Activated naive CD8-positive, alpha-beta T cell (primary cell): ENCODE results near the gene ADORA1.

Experiments used
- H3K27ac Mint-ChIP-seq: one replicate; pipeline ENCODE4 v1.8.0; 2021; ENCODE audit warnings: mixed read lengths
- H3K27me3 Mint-ChIP-seq: one replicate; pipeline ENCODE4 v1.8.0; 2021; ENCODE audit warnings: mixed read lengths
- H3K36me3 Mint-ChIP-seq: one replicate; pipeline ENCODE4 v1.8.0; 2021; ENCODE audit warnings: mixed read lengths
- H3K4me1 Mint-ChIP-seq: one replicate; pipeline ENCODE4 v1.8.0; 2021; ENCODE audit warnings: low read depth, mixed read lengths
- H3K4me3 Mint-ChIP-seq: one replicate; pipeline ENCODE4 v1.8.0; 2021; ENCODE audit warnings: mild to moderate bottlenecking, mixed read lengths
- H3K9me3 Mint-ChIP-seq: one replicate; pipeline ENCODE4 v1.8.0; 2021; ENCODE audit warnings: low read depth, mixed read lengths

Gene ADORA1

DNA sequence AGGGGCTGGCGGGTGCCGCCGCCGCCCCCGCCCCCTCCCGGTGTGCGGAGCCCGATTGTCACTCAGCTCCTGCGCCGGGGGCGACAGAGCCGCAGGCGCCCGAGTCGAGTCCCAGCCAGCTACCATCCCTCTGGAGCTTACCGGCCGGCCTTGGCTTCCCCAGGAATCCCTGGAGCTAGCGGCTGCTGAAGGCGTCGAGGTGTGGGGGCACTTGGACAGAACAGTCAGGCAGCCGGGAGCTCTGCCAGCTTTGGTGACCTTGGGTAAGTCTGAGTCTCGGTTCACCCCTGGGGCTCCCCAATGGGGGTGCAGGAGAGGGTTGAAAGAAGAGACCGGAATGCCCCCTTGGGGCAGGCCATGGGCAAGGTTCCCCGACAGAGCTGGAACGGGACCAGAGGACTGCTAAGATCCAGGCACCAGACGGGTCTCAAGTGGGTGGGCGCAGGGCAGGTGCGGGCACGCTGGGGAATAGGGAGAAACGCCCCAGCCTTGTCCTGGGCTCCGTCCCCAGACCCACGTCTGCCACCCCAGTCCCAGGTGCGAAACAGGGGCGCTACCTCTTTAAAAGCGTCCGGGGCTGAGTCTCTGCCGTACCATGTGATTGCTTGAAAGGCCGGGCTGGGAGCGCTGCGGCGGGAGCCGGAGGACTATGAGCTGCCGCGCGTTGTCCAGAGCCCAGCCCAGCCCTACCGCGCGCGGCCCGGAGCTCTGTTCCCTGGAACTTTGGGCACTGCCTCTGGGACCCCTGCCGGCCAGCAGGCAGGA lies at the start of gene ADORA1:
Gene ADORA1, plus strand, starts transcription at position 61 of the 765 bp plus-strand sequence. CDS start 1,116 bp downstream, outside the sequence.
- Mint-ChIP-seq H3K4me3 (peak within 1 kb of the TSS; percentile 62), H3K27me3 (peaks cover 27% of the 10 kb centered on the region), H3K9me3 (no peaks in the 10 kb centered on the region), H3K36me3 (no peaks in the 10 kb centered on the region), H3K27ac (no peak within 1 kb of the TSS), H3K4me1 (peaks cover 12% of the 10 kb centered on the region)

DNA sequence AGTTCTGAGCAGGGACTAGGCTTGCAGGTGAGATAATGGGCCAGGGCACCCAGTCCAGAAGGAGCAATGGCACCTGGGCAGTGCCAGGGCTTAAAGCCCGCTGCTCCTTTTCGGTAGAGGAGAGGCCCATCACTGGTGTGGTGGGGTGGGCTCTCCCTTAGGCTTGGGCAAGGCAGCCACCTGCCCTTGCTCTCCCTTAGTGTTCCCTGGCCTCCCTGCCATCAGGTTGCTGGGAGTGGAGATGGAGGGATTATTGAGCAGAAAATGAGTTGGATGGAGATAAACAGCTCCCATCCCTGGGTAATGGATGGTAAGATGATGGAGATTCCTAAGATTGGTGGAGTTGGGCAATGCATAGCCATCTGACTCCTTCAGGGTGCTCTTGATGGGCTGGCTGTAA lies 49.6 kb upstream of the ADORA1 start:
- Mint-ChIP-seq H3K4me1 (peaks cover 6% of the 10 kb centered on the region), H3K9me3 (no peaks in the 10 kb centered on the region), H3K27me3 (peaks cover 34% of the 10 kb centered on the region), H3K27ac (no peak overlapping the region), H3K36me3 (peaks cover 2% of the 10 kb centered on the region), H3K4me3 (no peak overlapping the region)

DNA sequence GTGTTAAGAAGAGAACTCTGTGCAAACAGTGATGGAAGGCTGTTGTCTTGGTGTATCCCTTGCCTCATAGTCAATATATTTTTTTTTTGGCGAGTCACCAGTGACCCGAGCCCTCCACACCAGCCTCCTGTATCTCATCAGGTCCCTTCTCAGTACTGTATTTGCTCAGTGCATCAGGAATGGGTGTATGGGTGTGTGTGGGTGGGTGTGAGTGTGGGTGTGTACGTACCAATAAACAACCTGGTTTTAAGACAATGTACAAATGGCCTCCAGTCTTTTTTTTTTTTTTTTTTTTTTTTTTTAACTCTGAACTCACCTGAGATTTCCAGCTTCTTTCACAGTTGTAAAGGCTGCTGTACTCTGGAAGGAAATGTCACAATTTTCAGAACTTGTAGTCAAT lies 49.0 kb upstream of the ADORA1 start:
- Mint-ChIP-seq H3K9me3 (no peaks in the 10 kb centered on the region), H3K36me3 (no peaks in the 10 kb centered on the region), H3K27me3 (peaks cover 30% of the 10 kb centered on the region), H3K4me3 (no peak overlapping the region), H3K4me1 (peaks cover 6% of the 10 kb centered on the region), H3K27ac (no peak overlapping the region)

DNA sequence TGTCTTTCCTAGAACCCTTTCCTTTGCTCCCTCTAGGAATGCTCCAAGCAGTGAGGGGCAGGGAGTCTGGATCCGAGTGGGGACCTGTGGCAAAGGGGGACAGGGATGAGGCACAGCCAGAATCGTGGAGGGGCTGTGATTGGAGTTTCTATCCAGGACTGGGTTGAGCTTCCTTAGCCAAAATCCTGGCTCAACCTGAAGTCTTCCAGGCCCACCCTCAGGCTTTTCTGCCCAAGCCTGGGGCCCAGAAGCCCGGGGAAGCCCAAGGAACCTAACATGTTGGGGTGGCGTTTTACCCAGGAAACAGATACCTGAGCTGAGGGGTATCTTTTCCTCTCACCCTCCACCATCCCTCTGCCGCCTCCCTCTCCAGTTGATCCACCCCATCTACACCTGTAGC lies 47.1 kb upstream of the ADORA1 start:
- H3K27me3 Mint-ChIP-seq = peaks cover 22% of the 10 kb centered on the region
- H3K4me3 Mint-ChIP-seq = no peak overlapping the region
- H3K36me3 Mint-ChIP-seq = no peaks in the 10 kb centered on the region

DNA sequence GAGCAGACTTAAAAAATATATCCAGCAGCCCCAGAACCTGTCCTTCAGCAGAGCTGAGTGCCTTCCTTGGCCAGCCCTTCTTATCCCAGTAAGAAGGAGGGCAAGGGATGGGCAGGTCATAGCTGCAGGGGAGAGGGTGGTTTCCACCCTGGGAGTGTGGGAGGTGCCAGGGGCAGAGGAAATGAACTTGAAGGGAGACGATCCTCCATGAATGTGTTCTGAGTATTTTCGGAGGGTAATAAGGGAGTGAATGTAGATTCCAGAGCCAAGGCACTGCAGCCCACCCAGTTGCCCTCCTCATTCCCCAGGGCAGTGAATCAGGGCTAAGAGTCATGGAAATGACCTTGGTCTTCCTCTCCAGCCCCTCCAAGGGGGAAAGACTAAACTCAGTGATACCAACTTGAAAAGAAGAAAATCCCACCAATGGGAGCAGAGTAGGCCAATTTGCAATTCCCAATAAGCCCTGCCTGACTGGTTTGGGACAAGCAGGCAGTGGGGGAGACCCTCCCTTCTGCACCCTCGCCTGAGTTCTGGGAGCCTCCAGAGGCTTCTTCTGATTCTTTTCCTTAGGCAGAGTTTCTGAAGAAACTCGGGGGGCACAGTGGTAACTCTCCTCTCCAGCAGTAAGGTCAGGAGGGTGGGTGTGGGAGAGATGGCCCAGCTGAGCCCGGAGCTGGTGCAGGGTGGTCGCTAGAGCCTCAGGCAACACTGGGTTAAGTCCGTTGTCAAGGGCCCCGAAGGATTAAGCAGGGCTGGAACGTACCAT lies 45.9 kb upstream of the ADORA1 start:
- Mint-ChIP-seq H3K27ac (no peak overlapping the region), H3K27me3 (peaks cover 18% of the 10 kb centered on the region), H3K36me3 (no peaks in the 10 kb centered on the region), H3K9me3 (no peaks in the 10 kb centered on the region), H3K4me3 (no peak overlapping the region), H3K4me1 (no peaks in the 10 kb centered on the region)

More for the DNA sequence above, 47.1 kb upstream of the ADORA1 start:
- no peak overlapping the region for H3K27ac Mint-ChIP-seq
- H3K4me1 Mint-ChIP-seq = peaks cover 3% of the 10 kb centered on the region
- no peaks in the 10 kb centered on the region for H3K9me3 Mint-ChIP-seq

DNA sequence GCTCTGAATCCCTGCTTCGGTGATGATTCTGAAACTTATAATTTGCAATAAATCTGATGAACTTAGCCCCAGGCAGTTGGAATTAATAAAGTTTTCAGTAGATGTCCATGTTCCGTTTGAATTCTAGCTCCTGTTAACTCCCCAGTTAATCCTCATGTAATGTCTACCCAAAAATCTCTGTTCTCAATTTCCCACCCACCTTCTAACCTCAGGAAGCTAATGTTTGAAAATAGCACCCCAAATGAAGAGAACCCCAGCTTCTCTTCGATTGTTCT lies 45.4 kb upstream of the ADORA1 start:
- Mint-ChIP-seq H3K27me3 (peaks cover 17% of the 10 kb centered on the region), H3K9me3 (no peaks in the 10 kb centered on the region), H3K27ac (no peak overlapping the region), H3K36me3 (no peaks in the 10 kb centered on the region), H3K4me3 (no peak overlapping the region), H3K4me1 (no peaks in the 10 kb centered on the region)

DNA sequence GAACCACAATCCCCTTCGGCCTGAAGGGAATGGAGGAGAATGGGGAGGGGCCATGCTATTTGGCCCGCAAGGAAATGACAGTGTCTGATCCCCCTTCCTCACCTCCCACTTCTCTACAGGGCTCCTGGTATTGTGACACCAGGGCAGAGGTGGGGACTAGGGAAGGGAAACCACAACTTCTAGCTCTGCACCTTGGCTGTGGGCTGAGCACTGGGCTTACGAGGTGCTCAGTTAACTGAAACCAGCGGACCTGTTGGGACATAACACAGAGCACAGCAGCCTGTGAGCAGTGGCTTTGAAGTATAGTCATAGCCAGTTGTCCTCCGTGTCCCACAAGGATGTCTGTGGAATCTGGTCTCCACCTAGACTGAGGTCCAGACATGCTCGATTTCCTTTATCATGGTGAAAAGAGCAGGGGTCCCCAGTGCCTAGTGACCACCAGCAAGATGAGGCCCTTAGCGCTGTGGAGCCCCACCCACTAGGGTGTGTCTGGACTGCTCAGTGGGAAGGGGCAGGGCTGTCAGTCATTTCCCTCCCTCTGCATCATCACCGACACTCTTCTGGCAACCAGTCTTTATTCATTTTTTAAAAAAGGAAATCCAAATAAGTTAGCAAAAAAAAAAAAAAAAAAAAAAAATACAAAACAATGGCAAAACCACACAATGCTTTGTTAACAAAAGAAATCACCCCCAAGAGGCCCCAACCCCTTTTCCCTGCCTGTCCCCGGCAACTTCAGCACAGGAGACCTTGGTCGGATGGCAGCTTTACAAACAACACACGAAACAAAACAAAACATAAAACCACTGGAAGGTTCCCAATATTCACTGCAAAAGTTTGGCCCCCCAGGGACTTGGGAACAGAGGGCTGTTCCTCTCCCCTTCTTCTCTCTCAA lies 44.7 kb upstream of the ADORA1 start:
- no peaks in the 10 kb centered on the region for H3K9me3 Mint-ChIP-seq
- H3K4me3 Mint-ChIP-seq = no peak overlapping the region
- peaks cover 13% of the 10 kb centered on the region for H3K27me3 Mint-ChIP-seq
- no peak overlapping the region for H3K27ac Mint-ChIP-seq
- no peaks in the 10 kb centered on the region for H3K36me3 Mint-ChIP-seq
- no peaks in the 10 kb centered on the region for H3K4me1 Mint-ChIP-seq

DNA sequence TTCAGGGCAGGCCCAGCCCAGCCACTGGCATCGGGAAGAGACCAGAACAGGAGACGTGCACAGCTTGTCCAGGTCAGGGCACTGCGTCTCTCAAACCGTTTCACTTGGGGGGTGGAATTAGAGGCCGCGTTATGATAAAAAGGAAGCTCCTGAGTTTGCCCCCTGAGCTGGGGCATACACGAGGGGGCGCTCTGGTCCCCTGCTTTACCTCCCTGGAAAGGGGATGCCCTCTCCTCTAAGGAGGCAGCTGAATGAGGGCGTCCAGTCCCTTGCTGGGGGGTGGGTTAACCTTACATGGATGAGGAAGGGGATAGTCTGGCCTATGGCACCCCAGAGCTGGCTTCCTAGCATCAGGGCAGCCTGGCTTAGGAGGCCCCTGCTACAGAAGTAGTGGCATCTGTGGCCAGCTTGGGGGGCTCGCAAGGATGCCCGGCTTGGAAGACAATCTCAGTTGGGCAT lies 44.0 kb upstream of the ADORA1 start:
- no peak overlapping the region for H3K27ac Mint-ChIP-seq
- H3K4me1 Mint-ChIP-seq = no peaks in the 10 kb centered on the region
- H3K36me3 Mint-ChIP-seq = no peaks in the 10 kb centered on the region
- no peaks in the 10 kb centered on the region for H3K9me3 Mint-ChIP-seq
- peaks cover 10% of the 10 kb centered on the region for H3K27me3 Mint-ChIP-seq
- H3K4me3 Mint-ChIP-seq = no peak overlapping the region

DNA sequence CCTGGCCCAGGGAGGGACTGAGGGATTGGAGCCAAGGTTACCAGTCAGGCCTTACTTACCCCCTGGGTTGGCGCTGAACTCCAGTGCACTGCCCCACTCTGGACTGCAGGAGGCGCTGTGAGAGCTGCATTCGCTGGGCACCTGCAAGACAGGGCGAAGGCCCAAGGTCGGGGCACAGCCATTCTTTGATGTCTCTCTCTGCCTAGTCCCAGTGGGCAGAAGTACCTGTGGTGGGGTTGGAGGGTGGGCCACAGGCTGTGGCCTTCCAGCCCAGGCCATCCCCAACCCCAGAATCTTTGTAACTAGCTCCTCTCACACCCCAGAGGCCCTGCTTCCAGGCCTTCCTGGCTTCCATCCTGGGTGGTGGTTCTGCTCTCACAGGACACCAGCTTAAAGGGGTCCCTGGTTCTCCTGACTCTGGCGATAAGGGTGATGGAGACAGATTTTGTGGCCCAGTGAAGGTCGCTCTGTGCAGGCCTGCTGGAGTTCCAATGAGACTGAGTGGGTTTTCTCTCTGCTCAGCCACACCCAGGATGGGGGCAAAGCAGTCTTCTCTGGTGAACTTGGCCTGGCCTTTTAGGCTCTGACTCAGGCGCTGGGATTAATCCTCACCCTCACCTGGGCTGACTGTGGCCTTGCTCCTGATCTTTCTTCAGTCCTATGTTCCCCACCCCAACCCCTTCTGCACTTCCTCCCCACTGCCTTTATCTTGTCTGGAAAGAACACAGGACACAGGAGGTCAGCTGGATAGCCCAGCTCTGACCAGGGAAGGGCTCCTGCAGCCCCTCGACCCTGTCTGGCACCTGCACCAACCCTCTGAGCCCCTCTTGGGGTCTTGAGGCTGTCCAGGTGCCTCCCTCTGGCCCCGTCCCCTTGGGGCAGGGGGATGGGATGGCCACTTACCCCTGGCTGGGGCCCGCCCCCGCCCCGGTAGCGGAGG lies 42.7 kb upstream of the ADORA1 start:
- Mint-ChIP-seq H3K27ac (no peak overlapping the region), H3K4me3 (no peak overlapping the region), H3K4me1 (no peaks in the 10 kb centered on the region), H3K9me3 (no peaks in the 10 kb centered on the region), H3K36me3 (no peaks in the 10 kb centered on the region), H3K27me3 (peaks cover 7% of the 10 kb centered on the region)

DNA sequence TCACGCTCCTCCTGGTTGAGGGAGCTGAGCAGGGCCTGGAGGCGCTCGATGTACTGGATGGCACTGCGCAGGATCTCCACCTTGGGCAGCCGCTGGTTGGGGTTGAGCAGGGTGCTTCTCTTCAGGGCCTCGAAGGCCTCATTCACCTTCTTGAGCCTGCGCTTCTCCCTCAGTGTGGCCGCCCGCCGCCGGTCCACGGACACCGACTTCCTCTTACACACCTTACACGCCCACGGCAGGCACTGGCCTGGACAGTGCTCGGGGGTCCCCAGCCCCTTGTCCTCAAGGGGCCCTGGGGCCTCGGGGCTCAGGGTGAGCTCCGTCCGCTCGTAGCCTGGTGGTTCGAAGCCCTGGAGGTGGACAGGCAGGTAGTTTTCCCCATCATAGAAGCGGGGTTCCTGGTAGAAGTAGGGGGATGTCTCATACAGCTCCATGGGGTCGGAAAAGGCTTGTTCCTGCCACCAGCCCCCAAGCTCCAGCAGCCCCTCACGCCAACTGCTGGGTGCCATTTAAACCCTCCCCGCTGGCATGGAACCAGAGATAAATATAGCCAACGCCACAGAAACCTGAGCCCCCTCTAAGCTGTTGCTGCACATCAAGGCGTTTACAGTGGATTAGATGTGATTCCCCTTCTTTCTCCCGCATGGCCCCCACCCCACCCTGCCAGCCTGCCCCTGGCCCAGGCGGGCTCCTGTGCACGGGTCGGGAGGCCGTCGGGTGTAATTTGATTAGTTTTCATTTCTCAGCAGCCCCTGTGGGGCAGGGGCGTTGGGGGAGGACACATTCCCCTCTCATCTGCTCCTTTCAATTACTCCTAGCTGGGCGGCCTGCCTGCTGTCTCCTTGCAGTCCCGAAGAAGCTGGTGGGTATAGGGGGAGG lies 41.8 kb upstream of the ADORA1 start, which contains the start of gene MYOG:
Gene MYOG, minus strand, starts transcription at position 485 of the 879 bp plus-strand sequence. Its CDS starts 51 bp downstream, at position 434.
- Mint-ChIP-seq H3K27ac (no peak within 1 kb of the TSS), H3K9me3 (no peaks in the 10 kb centered on the region), H3K27me3 (peaks cover 7% of the 10 kb centered on the region), H3K36me3 (no peaks in the 10 kb centered on the region), H3K4me3 (no peak within 1 kb of the TSS), H3K4me1 (no peaks in the 10 kb centered on the region)

DNA sequence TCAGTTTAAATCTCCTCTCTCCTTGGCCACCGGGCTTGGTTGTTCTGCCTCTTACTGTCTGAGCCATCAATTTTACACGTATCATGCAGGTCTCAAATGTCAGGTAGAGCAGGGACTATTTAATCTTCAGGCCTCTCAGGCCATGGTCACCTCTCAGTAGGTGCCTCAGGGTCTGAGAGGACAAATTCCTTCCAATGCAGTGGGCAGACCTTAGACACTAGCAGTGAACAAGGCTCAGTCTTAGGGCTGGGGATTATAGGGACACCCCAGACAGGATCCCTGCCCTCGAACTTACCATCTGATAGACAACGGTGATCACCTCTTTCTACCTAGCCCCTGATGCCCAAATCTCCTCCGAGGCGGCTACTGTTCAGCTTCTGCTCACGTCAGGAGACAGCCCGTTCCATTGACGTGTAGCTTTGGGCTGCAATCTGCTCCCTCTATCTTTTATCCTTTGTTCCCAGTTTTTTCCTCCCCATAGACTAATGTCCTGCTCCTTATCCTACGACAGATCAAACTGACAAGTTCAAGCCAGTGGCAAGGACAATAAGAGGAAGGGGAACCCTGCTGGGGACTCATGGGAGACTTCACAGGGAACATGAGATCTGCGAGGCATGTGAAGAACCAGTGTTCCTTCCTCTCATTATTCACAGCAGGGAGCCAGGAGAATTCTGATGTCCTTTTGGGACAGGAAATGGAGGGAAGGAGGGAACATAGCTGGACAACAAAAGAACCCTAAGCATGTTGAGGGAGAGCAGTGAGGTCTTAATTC lies 40.3 kb upstream of the ADORA1 start:
- H3K9me3 Mint-ChIP-seq = no peaks in the 10 kb centered on the region
- no peaks in the 10 kb centered on the region for H3K36me3 Mint-ChIP-seq
- H3K4me3 Mint-ChIP-seq = no peak overlapping the region
- peaks cover 4% of the 10 kb centered on the region for H3K27me3 Mint-ChIP-seq
- no peaks in the 10 kb centered on the region for H3K4me1 Mint-ChIP-seq
- no peak overlapping the region for H3K27ac Mint-ChIP-seq

DNA sequence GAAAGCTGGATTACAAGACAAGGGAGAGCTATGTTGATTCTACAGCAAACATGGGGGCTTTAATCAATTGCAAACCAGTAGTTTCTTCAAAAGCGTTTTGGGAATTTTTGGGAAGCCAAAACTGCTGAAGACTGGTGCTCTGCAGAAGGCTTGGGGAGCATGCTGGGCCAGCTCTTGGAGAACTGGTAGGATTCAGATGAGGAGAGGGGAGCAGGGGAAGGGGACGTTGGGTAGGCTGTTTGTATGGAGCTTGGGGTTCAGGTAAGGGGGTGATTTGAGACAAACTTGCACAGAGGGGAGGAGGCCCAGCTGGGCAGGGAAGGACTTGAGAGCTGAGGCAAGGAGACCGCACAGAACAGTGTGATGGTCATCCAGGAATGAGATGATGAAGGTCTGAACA lies 39.1 kb upstream of the ADORA1 start:
- H3K27me3 Mint-ChIP-seq = peaks cover 11% of the 10 kb centered on the region
- no peaks in the 10 kb centered on the region for H3K36me3 Mint-ChIP-seq
- H3K9me3 Mint-ChIP-seq = no peaks in the 10 kb centered on the region
- no peak overlapping the region for H3K27ac Mint-ChIP-seq
- no peaks in the 10 kb centered on the region for H3K4me1 Mint-ChIP-seq
- no peak overlapping the region for H3K4me3 Mint-ChIP-seq
